Small intestine (tissue), 7 donors: Measurements from ENCODE around the gene VPS26A. TPM values are rescaled to one million over a fixed set of nuclear protein-coding genes. Genes with fewer than 3 reads are reported as not detected.

Experiments used
- DNase-seq, 2 donors: peaks; one replicate each; pipeline versions ENCODE4 v3.0.0 to v3.0.0-alpha.2; 2013
- FAIRE-seq: peaks from 2 replicates; lab custom pipeline; 2012; peaks lifted over from hg19 to GRCh38; lab: Jason Lieb, UNC
- H3K27ac ChIP-seq, 3 donors: one replicate each; pipeline ENCODE4 v1.5.1; 2013; ENCODE audit warnings: low read length in 2 of 3, mild to moderate bottlenecking in 2 of 3, control low read depth in 1 of 3, inconsistent platforms in 1 of 3, low read depth in 1 of 3, moderate library complexity in 1 of 3
- H3K27me3 ChIP-seq, 3 donors: one replicate each; pipeline ENCODE4 v1.6.1; 2013; ENCODE audit warnings: low read length in 3 of 3, inconsistent platforms in 1 of 3; ENCODE audit not compliant: control insufficient read depth in 3 of 3, insufficient read depth in 3 of 3
- H3K36me3 ChIP-seq, 3 donors: one replicate each; pipeline ENCODE4 v1.6.1; 2013; ENCODE audit warnings: low read length in 3 of 3, inconsistent platforms in 1 of 3, low read depth in 1 of 3, mild to moderate bottlenecking in 1 of 3, moderate library complexity in 1 of 3; ENCODE audit not compliant: control insufficient read depth in 3 of 3, insufficient read depth in 2 of 3
- H3K4me1 ChIP-seq, 3 donors: one replicate each; pipeline ENCODE4 v1.6.1; 2013; ENCODE audit warnings: low read length in 2 of 3, inconsistent platforms in 1 of 3, low read depth in 1 of 3, mild to moderate bottlenecking in 1 of 3, moderate library complexity in 1 of 3; ENCODE audit not compliant: control insufficient read depth in 3 of 3, insufficient read depth in 2 of 3
- H3K4me3 ChIP-seq, 3 donors: one replicate each; pipeline ENCODE4 v1.5.1; 2013; ENCODE audit warnings: low read length in 3 of 3, control low read depth in 1 of 3, inconsistent platforms in 1 of 3, low read depth in 1 of 3, mild to moderate bottlenecking in 1 of 3, moderate library complexity in 1 of 3
- H3K9me3 ChIP-seq, 2 donors: one replicate each; pipeline ENCODE4 v1.6.1; 2013; ENCODE audit warnings: low read depth in 1 of 2, low read length in 1 of 2; ENCODE audit not compliant: control insufficient read depth in 2 of 2, insufficient read depth in 1 of 2
- WGBS, 3 donors: extraction: QIAGEN DNeasy Blood & Tissue Kit; methylation state at CpG; one replicate each; pipeline ENCODE4 v1.1.7; 2013; 5-methylcytosine and 5-hydroxymethylcytosine counted together
- polyA plus RNA-seq, 4 donors: library from polyadenylated mRNA; stranded (reverse) in 3 of 4; unstranded in 1 of 4; fragments of 200-250 nt in 3 of 4; fragments of 120-200 nt in 1 of 4; gene quantifications; one replicate each; pipeline versions ENCODE4 v1.2.1 to v1.2.3, GENCODE V29; 2013
- donor health status: healthy with polysubstance abuse.
- donor health status: control.
- donor health status: control.
- donor health status: Bipolar disorder and iron deficiency.
- donor health status: healthy.

The VPS26A gene
- polyA plus RNA-seq, 4 donors = 34.0 to 58.2 (median 35.1) TPM

GRCh38 chr10:69182005-69182404, 58.0 kb downstream of the VPS26A start:
- no peak for FAIRE-seq
- Histone ChIP-seq H3K9me3 (no peaks in the 10 kb centered on the region), H3K4me3 (no peak overlapping the region), H3K27ac (no peak overlapping the region), H3K4me1 (peaks cover 2 to 11% (median 6%) of the 10 kb centered on the region in 3 donors), H3K27me3 (no peaks in the 10 kb centered on the region), H3K36me3 (peaks cover 5 to 17% (median 6%) of the 10 kb centered on the region in 3 donors)
- 84 to 93% (median 85%) methylated on average over 4 of the region's 4 CpGs for WGBS, 3 donors
- DNase-seq = no peak

DNA sequence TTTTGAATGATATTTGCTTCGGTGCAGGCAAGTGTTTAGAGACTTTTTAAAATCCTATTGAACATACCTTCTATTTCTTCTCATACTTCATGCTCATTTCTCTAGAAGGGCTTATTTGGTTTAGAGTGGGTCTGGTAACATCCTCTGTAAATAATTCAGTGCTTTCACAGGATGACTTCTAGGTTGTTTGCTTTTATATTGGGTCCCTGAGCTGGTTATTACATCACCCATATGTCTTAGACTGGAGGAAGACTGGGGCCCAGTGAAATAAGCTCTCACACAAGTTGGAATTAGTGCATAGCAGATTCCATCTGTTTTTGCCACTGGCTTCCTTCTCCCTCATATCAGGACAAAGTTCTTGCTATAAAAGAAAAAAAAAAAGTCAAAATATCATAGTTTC, 62.5 kb downstream of the VPS26A start:
- 93% methylated on average over 1 of the region's 1 CpG for WGBS, 3 donors
- FAIRE-seq (no peak), DNase-seq (no peak)
- Histone ChIP-seq H3K27ac (no peak overlapping the region), H3K9me3 (no peaks in the 10 kb centered on the region), H3K4me3 (no peak overlapping the region), H3K36me3 (peaks cover 12 to 34% (median 13%) of the 10 kb centered on the region in 3 donors), H3K27me3 (no peaks in the 10 kb centered on the region), H3K4me1 (peaks cover 0 to under 1% (median under 1%) of the 10 kb centered on the region in 3 donors)

GRCh38 chr10:69201045-69201444, 77.1 kb downstream of the VPS26A start:
- no peak overlapping the region for H3K27ac ChIP-seq
- H3K36me3 ChIP-seq = peaks cover 8 to 41% (median 14%) of the 10 kb centered on the region in 3 donors
- no peak overlapping the region for H3K4me3 ChIP-seq
- H3K9me3 ChIP-seq = no peaks in the 10 kb centered on the region
- WGBS, 3 donors = 86 to 93% (median 88%) methylated on average over 2 of the region's 2 CpGs
- DNase-seq (no peak), FAIRE-seq (no peak)
- no peaks in the 10 kb centered on the region for H3K4me1 ChIP-seq
- no peaks in the 10 kb centered on the region for H3K27me3 ChIP-seq

GRCh38 chr10:69202332-69202731, 78.4 kb downstream of the VPS26A start:
- no peaks in the 10 kb centered on the region for H3K4me1 ChIP-seq
- FAIRE-seq = no peak
- no peak overlapping the region for H3K4me3 ChIP-seq
- H3K27ac ChIP-seq = no peak overlapping the region
- H3K9me3 ChIP-seq = no peaks in the 10 kb centered on the region
- H3K36me3 ChIP-seq = peaks cover 6 to 42% (median 14%) of the 10 kb centered on the region in 3 donors
- 87 to 95% (median 95%) methylated on average over 1 of the region's 1 CpG for WGBS, 3 donors
- H3K27me3 ChIP-seq = no peaks in the 10 kb centered on the region
- DNase-seq = no peak

DNA sequence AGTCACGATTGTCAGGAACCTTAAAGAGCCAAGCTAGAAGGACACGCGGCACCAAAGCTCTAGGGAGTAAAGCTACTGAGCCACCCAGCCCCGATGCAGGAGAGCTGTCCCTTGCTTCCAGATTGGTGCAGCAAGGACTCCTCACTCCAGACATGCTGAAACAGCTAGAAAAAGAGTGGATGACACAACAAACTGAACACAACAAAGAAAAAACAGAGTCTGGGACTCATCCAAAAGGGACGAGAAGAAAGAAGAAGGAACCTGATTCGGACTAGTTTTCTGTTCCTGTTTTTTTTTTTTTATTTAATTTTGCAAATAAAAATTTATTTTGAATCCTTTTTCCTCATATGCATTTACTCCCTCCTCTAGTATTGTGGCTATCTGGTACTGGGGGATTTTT, 84.8 kb downstream of the VPS26A start:
- WGBS, 3 donors = 91 to 94% (median 93%) methylated on average over 6 of the region's 6 CpGs
- no peak for FAIRE-seq

GRCh38 chr10:69209787-69210484, 86.0 kb downstream of the VPS26A start:
- no peak overlapping the region for H3K4me3 ChIP-seq
- no peaks in the 10 kb centered on the region for H3K27me3 ChIP-seq
- peak overlapping the region in 2 of 3 donors; percentile 4 to 9 for H3K27ac ChIP-seq
- FAIRE-seq (no peak), DNase-seq (peak in 1 of 2 donors; percentile 74)
- no peaks in the 10 kb centered on the region for H3K9me3 ChIP-seq
- H3K36me3 ChIP-seq = peaks cover 7 to 18% (median 10%) of the 10 kb centered on the region in 3 donors
- peaks cover 2 to 18% (median 7%) of the 10 kb centered on the region in 3 donors for H3K4me1 ChIP-seq
- 22 to 57% (median 39%) methylated on average over 3 of the region's 3 CpGs for WGBS, 3 donors

More for the DNA sequence above, 84.8 kb downstream of the VPS26A start:
- Histone ChIP-seq H3K36me3 (peaks cover 7 to 27% (median 13%) of the 10 kb centered on the region in 3 donors), H3K27me3 (no peaks in the 10 kb centered on the region), H3K4me1 (peaks cover 2 to 8% (median 5%) of the 10 kb centered on the region in 3 donors), H3K4me3 (no peak overlapping the region), H3K27ac (no peak overlapping the region), H3K9me3 (no peaks in the 10 kb centered on the region)
- no peak for DNase-seq

GRCh38 chr10:69211104-69211503, 87.1 kb downstream of the VPS26A start:
- 56 to 77% (median 74%) methylated on average over 2 of the region's 2 CpGs for WGBS, 3 donors
- no peak for DNase-seq
- Histone ChIP-seq H3K9me3 (no peaks in the 10 kb centered on the region), H3K36me3 (peaks cover 4 to 12% (median 10%) of the 10 kb centered on the region in 3 donors), H3K27me3 (no peaks in the 10 kb centered on the region), H3K27ac (no peak overlapping the region), H3K4me3 (no peak overlapping the region), H3K4me1 (peaks cover 2 to 22% (median 7%) of the 10 kb centered on the region in 3 donors)
- FAIRE-seq = no peak

GRCh38 chr10:69211524-69211923, 87.5 kb downstream of the VPS26A start:
- no peak overlapping the region for H3K27ac ChIP-seq
- H3K27me3 ChIP-seq = no peaks in the 10 kb centered on the region
- DNase-seq = no peak
- H3K4me1 ChIP-seq = peaks cover 4 to 26% (median 7%) of the 10 kb centered on the region in 3 donors
- H3K36me3 ChIP-seq = peaks cover 4 to 10% (median 10%) of the 10 kb centered on the region in 3 donors
- no peaks in the 10 kb centered on the region for H3K9me3 ChIP-seq
- WGBS, 3 donors = 91 to 96% (median 93%) methylated on average over 3 of the region's 3 CpGs
- no peak overlapping the region for H3K4me3 ChIP-seq
- FAIRE-seq = no peak
